Ovary (tissue), 9 donors: ENCODE measurements around the gene PCSK2. TPM values are rescaled to one million over a fixed set of nuclear protein-coding genes. Genes with fewer than 3 reads are reported as not detected.

Source experiments
- DNase-seq, 5 donors: peaks; one replicate each; pipeline ENCODE4 v3.0.0-alpha.2; 2019 to 2020
- H3K27ac ChIP-seq, 2 donors: fragments of 200-600 bp; one replicate each; pipeline versions ENCODE4 v1.5.1 to v1.8.0; 2019 to 2022
- H3K27me3 ChIP-seq: fragments of 200-600 bp; one replicate; pipeline ENCODE4 v1.8.0; 2022
- H3K36me3 ChIP-seq: fragments of 200-600 bp; sonication (generic); one replicate; pipeline ENCODE4 v1.5.1; 2019
- H3K4me1 ChIP-seq: one replicate; pipeline ENCODE4 v1.8.1; 2013; ENCODE audit warnings: mild to moderate bottlenecking, moderate library complexity; ENCODE audit not compliant: insufficient read depth
- H3K4me3 ChIP-seq: fragments of 200-600 bp; sonication (generic); one replicate; pipeline ENCODE4 v1.5.1; 2017
- H3K9me3 ChIP-seq, 2 donors: fragments of 200-600 bp in 1 of 2; sonication (generic) in 1 of 2; one replicate each; pipeline versions ENCODE4 v1.5.1 to v1.8.1; 2013 to 2019; ENCODE audit warnings: mild to moderate bottlenecking in 1 of 2, moderate library complexity in 1 of 2
- EP300 ChIP-seq: sonication (generic); formaldehyde crosslinking; IDR thresholded peaks from one replicate; pipeline ENCODE4 v1.6.1; 2017; ENCODE audit warnings: antibody characterized with exemption
- POLR2A ChIP-seq: fragments of 450-650 bp; IDR thresholded peaks from one replicate; pipeline ENCODE4 v1.6.1; 2017; ENCODE audit warnings: antibody characterized with exemption, mild to moderate bottlenecking, moderate library complexity
- WGBS, 3 donors: extraction: QIAGEN DNeasy Blood & Tissue Kit in 1 of 3; methylation state at CpG; one replicate each; pipeline versions ENCODE4 v1.1.5 to v1.1.7; 2013 to 2017; 5-methylcytosine and 5-hydroxymethylcytosine counted together
- intact Hi-C, 4 donors: fragments of 100-400 bp; cut with DNase I; formaldehyde crosslinking; loops; one replicate each; pipeline versions ENCODE4 v1.11.0 to v1.15.1; 2022 to 2023
- polyA plus RNA-seq, 2 donors: library from polyadenylated mRNA; stranded (reverse); fragments of 200-250 nt in 1 of 2; fragments of 350-450 nt in 1 of 2; fragmentation: Illumina TruSeq in 1 of 2; extraction: RNeasy Lipid Tissue Mini Kit (QIAGEN cat#74804) in 1 of 2; gene quantifications; one replicate each; pipeline ENCODE4 v1.2.3, GENCODE V29; 2013 to 2014
- total RNA-seq, 7 donors: library from RNA; depleted of rRNA in 2 of 7; stranded (reverse); fragments of >200 nt in 2 of 7; fragmentation: NEBNext Ultra II Directional in 3 of 7; extraction: Animal tissue kit (Norgen Biotek cat#: 25700) in 3 of 7; gene quantifications; one replicate each; pipeline versions ENCODE4 v1.1.0 to v1.2.4, GENCODE V29; 2016 to 2023
- TF ChIP-seq, protein P1 (sequence below), 3 donors: fragments of 450-650 bp in 2 of 3; fragments of 200-600 bp in 1 of 3; IDR thresholded peaks; one replicate each; pipeline versions ENCODE4 v1.5.1 to v1.8.0; 2016 to 2022; ENCODE audit warnings: antibody characterized with exemption in 3 of 3, mild to moderate bottlenecking in 1 of 3
- donor health status: DM: no; HTN: no; CAD: no; lungs with moderate emphysema.
- donor health status: DM: no; HTN: no; CAD: no.
- donor health status: Bipolar disorder and iron deficiency.
- donor health status: DM: yes; HTN: yes; CAD: no.
- donor health status: DM: no; HTN: no; CAD: no.
- donor health status: DM: yes; HTN: yes; CAD: no.

The PCSK2 gene
- total and polyA plus RNA-seq, 9 donors: 3.0 to 27.8 (median 6.7) TPM

- Histone ChIP-seq H3K36me3 (no peaks in the 10 kb centered on the region), H3K4me3 (no peak overlapping the region), H3K27me3 (no peaks in the 10 kb centered on the region), H3K27ac (no peak overlapping the region), H3K4me1 (peaks cover 2% of the 10 kb centered on the region), H3K9me3 (no peaks in the 10 kb centered on the region)
- no peak for DNase-seq
- TF ChIP-seq EP300 (no peak), POLR2A (no peak)
- intact Hi-C loops: loop anchor here (5.0 to 10.0 kb wide), 5 partner anchors 386 to 486 kb away; no protein-coding TSS in a partner anchor
- WGBS, 3 donors: 90 to 95% (median 92%) methylated on average over 18 of the region's 18 CpGs
Measured at GRCh38 chr20:17508756-17509155, 281.9 kb downstream of the PCSK2 start.

GRCh38 chr20:17510548-17510947, 283.7 kb downstream of the PCSK2 start:
- no peaks in the 10 kb centered on the region for H3K27me3 ChIP-seq
- DNase-seq: no peak
- H3K36me3 ChIP-seq: no peaks in the 10 kb centered on the region
- H3K9me3 ChIP-seq: no peaks in the 10 kb centered on the region
- TF ChIP-seq POLR2A: no peak
- TF ChIP-seq, protein P1, sequence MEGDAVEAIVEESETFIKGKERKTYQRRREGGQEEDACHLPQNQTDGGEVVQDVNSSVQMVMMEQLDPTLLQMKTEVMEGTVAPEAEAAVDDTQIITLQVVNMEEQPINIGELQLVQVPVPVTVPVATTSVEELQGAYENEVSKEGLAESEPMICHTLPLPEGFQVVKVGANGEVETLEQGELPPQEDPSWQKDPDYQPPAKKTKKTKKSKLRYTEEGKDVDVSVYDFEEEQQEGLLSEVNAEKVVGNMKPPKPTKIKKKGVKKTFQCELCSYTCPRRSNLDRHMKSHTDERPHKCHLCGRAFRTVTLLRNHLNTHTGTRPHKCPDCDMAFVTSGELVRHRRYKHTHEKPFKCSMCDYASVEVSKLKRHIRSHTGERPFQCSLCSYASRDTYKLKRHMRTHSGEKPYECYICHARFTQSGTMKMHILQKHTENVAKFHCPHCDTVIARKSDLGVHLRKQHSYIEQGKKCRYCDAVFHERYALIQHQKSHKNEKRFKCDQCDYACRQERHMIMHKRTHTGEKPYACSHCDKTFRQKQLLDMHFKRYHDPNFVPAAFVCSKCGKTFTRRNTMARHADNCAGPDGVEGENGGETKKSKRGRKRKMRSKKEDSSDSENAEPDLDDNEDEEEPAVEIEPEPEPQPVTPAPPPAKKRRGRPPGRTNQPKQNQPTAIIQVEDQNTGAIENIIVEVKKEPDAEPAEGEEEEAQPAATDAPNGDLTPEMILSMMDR (IDR thresholded peaks at IDR 0.05): no peak
- no peak for TF ChIP-seq EP300
- WGBS, 3 donors: 77 to 89% (median 83%) methylated on average over 4 of the region's 4 CpGs
- peaks cover 1% of the 10 kb centered on the region for H3K4me1 ChIP-seq
- intact Hi-C loops: no loop called here
- H3K27ac ChIP-seq: no peak overlapping the region
- H3K4me3 ChIP-seq: no peak overlapping the region

DNA sequence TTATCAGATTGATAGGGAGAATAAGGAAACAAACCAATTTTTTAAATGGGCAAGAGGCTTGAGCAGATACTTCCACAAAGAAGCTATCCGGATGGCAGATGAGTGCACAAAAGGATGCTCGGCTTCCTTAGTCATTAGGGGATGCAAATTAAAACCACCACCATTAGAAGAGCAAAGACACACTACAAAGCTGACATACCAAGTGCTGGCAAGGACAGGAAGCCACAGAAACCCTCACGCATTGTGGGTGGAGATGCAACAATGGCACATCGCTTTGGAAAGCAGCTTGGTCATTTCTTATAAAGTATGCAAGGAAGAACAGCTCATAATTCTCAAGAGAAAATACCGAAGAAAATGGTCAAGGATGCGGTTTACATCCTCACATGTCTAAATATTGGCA, 284.6 kb downstream of the PCSK2 start:
- 78 to 95% (median 89%) methylated on average over 6 of the region's 6 CpGs for WGBS, 3 donors
- H3K27ac ChIP-seq: no peak overlapping the region
- H3K36me3 ChIP-seq: no peaks in the 10 kb centered on the region
- intact Hi-C loops: no loop called here
- TF ChIP-seq EP300: no peak
- TF ChIP-seq POLR2A: no peak
- TF ChIP-seq, protein P1 (IDR thresholded peaks at IDR 0.05): no peak
- H3K27me3 ChIP-seq: no peaks in the 10 kb centered on the region
- H3K4me3 ChIP-seq: no peak overlapping the region
- H3K4me1 ChIP-seq: no peaks in the 10 kb centered on the region
- no peaks in the 10 kb centered on the region for H3K9me3 ChIP-seq
- DNase-seq: no peak

- intact Hi-C loops: no loop called here
Measured at GRCh38 chr20:17513939-17514338, 287.1 kb downstream of the PCSK2 start.

DNA sequence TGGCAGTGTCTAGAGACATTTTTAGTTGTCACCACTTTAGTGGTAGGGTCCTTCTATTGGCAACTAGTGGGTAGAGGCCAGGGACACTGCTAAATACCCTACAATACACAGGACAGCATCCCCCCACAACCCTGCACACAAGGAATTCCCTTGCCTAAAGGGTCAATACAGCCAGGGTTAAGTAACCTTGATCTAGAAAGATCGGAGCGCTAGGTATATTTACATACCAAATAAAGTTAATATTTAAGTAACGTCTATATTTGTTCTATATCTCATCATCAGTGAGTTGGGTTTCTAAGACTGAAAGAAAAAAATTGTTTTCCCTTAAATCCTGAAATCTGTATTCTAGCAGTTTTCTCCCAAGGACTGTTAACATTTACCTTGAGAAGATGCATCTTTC, 288.2 kb downstream of the PCSK2 start:
- no peak overlapping the region for H3K4me3 ChIP-seq
- H3K4me1 ChIP-seq: peaks cover 3% of the 10 kb centered on the region
- H3K27ac ChIP-seq: no peak overlapping the region
- H3K36me3 ChIP-seq: no peaks in the 10 kb centered on the region
- 80 to 94% (median 87%) methylated on average over 3 of the region's 3 CpGs for WGBS, 3 donors
- intact Hi-C loops: no loop called here
- no peaks in the 10 kb centered on the region for H3K9me3 ChIP-seq
- TF ChIP-seq EP300: no peak
- TF ChIP-seq POLR2A: no peak
- TF ChIP-seq, protein P1 (IDR thresholded peaks at IDR 0.05): no peak
- H3K27me3 ChIP-seq: no peaks in the 10 kb centered on the region
- DNase-seq: no peak

More at GRCh38 chr20:17513939-17514338, 287.1 kb downstream of the PCSK2 start:
- Histone ChIP-seq H3K36me3 (no peaks in the 10 kb centered on the region), H3K4me1 (peaks cover 3% of the 10 kb centered on the region), H3K27ac (no peak overlapping the region), H3K9me3 (no peaks in the 10 kb centered on the region), H3K27me3 (no peaks in the 10 kb centered on the region), H3K4me3 (no peak overlapping the region)
- 90 to 94% (median 93%) methylated on average over 2 of the region's 2 CpGs for WGBS, 3 donors
- TF ChIP-seq, protein P1 (IDR thresholded peaks at IDR 0.05): no peak
- DNase-seq: no peak
